H1 (cell line): ENCODE data around the gene DOK6. TPM values are rescaled to one million over a fixed set of nuclear protein-coding genes. Genes with fewer than 3 reads are reported as not detected.

Source experiments
- CTCF ChIA-PET: fragments of 300-600 bp; sonication (Branson Sonifier 250); formaldehyde crosslinking; loops from one replicate; lab custom pipeline; 2021; ENCODE audit not compliant: partially characterized antibody; lab: Charles Lee
- POLR2A ChIA-PET: fragments of 300-600 bp; sonication (Branson Sonifier 250); formaldehyde crosslinking; loops from one replicate; lab custom pipeline; 2021; ENCODE audit warnings: inconsistent platforms; ENCODE audit not compliant: partially characterized antibody; lab: Charles Lee
- DNase-seq, 2 experiments: peaks; one replicate each; pipeline versions ENCODE4 v3.0.0 to v3.0.0-alpha.2; 2010 to 2022; ENCODE audit warnings: low spot score in 2 of 2, low read depth in 1 of 2, mixed read lengths in 1 of 2
- FAIRE-seq: peaks from 2 replicates; lab custom pipeline; 2011; peaks lifted over from hg19 to GRCh38; lab: Jason Lieb, UNC
- H2AFZ ChIP-seq: 2 replicates; pipeline ENCODE4 v1.8.1; 2012; ENCODE audit warnings: low read length, inconsistent platforms
- H2AK5ac ChIP-seq: 2 replicates; pipeline ENCODE4 v1.6.1; 2013; ENCODE audit warnings: low read depth, low read length
- H2BK120ac ChIP-seq: replicated peaks from 2 replicates; pipeline ENCODE3; 2013; ENCODE audit warnings: low read depth, low read length, inconsistent platforms
- H2BK12ac ChIP-seq: 2 replicates; pipeline ENCODE4 v1.6.1; 2013; ENCODE audit warnings: low read depth, low read length
- H2BK15ac ChIP-seq: 2 replicates; pipeline ENCODE4 v1.6.1; 2013; ENCODE audit warnings: low read length
- H2BK20ac ChIP-seq: 2 replicates; pipeline ENCODE4 v1.6.1; 2013; ENCODE audit warnings: low read length
- H2BK5ac ChIP-seq: 2 replicates; pipeline ENCODE4 v1.6.1; 2013; ENCODE audit warnings: low read depth, low read length
- H3K14ac ChIP-seq: 2 replicates; pipeline ENCODE4 v1.6.1; 2013; ENCODE audit warnings: inconsistent platforms; ENCODE audit not compliant: insufficient read length
- H3K18ac ChIP-seq: 2 replicates; pipeline ENCODE4 v1.6.1; 2013; ENCODE audit warnings: low read length; ENCODE audit errors: extremely low read depth
- H3K23ac ChIP-seq: 2 replicates; pipeline ENCODE4 v1.6.1; 2013; ENCODE audit warnings: inconsistent platforms; ENCODE audit not compliant: insufficient read length
- H3K23me2 ChIP-seq: 2 replicates; pipeline ENCODE4 v1.6.1; 2013; ENCODE audit warnings: low read depth, low read length
- H3K27ac ChIP-seq: 2 replicates; pipeline ENCODE4 v1.6.1; 2011; ENCODE audit warnings: low read depth, low read length, inconsistent platforms
- H3K27me3 ChIP-seq, 4 experiments: replicated peaks in 1 of 4; 1 replicate in 1 of 4; 2 replicates in 3 of 4; pipeline versions ENCODE4 v1.6.1 to v1.8.1; 2011 to 2013; ENCODE audit warnings: low read length in 3 of 4, mild to moderate bottlenecking in 3 of 4, inconsistent platforms in 2 of 4, mixed read lengths in 2 of 4, moderate library complexity in 1 of 4; ENCODE audit not compliant: control insufficient read depth in 3 of 4, insufficient read depth in 3 of 4; ENCODE audit errors: extremely low read depth in 1 of 4
- H3K36me3 ChIP-seq, 4 experiments: 2 replicates each; pipeline versions ENCODE4 v1.6.1 to v1.8.1; 2011 to 2013; ENCODE audit warnings: mild to moderate bottlenecking in 4 of 4, low read length in 3 of 4, moderate library complexity in 2 of 4, control low read depth in 1 of 4, inconsistent platforms in 1 of 4; ENCODE audit not compliant: insufficient read depth in 4 of 4, control insufficient read depth in 2 of 4
- H3K4ac ChIP-seq: replicated peaks from 2 replicates; pipeline ENCODE3; 2013; ENCODE audit warnings: low read length, low read depth, mixed read lengths, inconsistent platforms; ENCODE audit not compliant: insufficient read length
- H3K4me1 ChIP-seq, 4 experiments: replicated peaks in 1 of 4; 1 replicate in 1 of 4; 2 replicates in 3 of 4; pipeline versions ENCODE4 v1.6.1 to v1.8.1; 2011 to 2013; ENCODE audit warnings: low read length in 3 of 4, inconsistent platforms in 2 of 4, mixed read lengths in 1 of 4; ENCODE audit not compliant: insufficient read depth in 4 of 4, control insufficient read depth in 3 of 4
- H3K4me2 ChIP-seq, 2 experiments: 2 replicates each; pipeline versions ENCODE4 v1.6.1 to v1.8.1; 2011 to 2013; ENCODE audit warnings: low read depth in 2 of 2, low read length in 2 of 2, control low read depth in 1 of 2, inconsistent platforms in 1 of 2, mild to moderate bottlenecking in 1 of 2; ENCODE audit not compliant: insufficient read depth in 1 of 2
- H3K4me3 ChIP-seq, 4 experiments: fragments of 200-600, 300-600 bp in 1 of 4; sonication (generic), shearing (Covaris generic), sonication (Bioruptor Twin) in 1 of 4; 2 replicates each; pipeline versions ENCODE4 v1.5.1 to v1.8.1; 2011 to 2016; ENCODE audit warnings: low read length in 4 of 4, low read depth in 3 of 4, control low read depth in 2 of 4, inconsistent platforms in 2 of 4, mild to moderate bottlenecking in 2 of 4, mixed read lengths in 1 of 4, moderate library complexity in 1 of 4; ENCODE audit not compliant: insufficient read depth in 2 of 4; ENCODE audit errors: extremely low read depth in 1 of 4
- H3K56ac ChIP-seq: replicated peaks from 2 replicates; pipeline ENCODE3; 2013; ENCODE audit warnings: low read depth, mild to moderate bottlenecking, mixed read lengths, low read length, inconsistent platforms; ENCODE audit not compliant: insufficient read length
- H3K79me1 ChIP-seq: 2 replicates; pipeline ENCODE4 v1.6.1; 2013; ENCODE audit warnings: low read depth, low read length, control low read depth
- H3K79me2 ChIP-seq, 2 experiments: 2 replicates each; pipeline versions ENCODE4 v1.6.1 to v1.8.1; 2012 to 2013; ENCODE audit warnings: low read length in 2 of 2, mild to moderate bottlenecking in 2 of 2, inconsistent platforms in 1 of 2; ENCODE audit not compliant: insufficient read depth in 2 of 2, control insufficient read depth in 1 of 2
- H3K9ac ChIP-seq, 4 experiments: replicated peaks in 1 of 4; 1 replicate in 1 of 4; 2 replicates in 3 of 4; pipeline versions ENCODE4 v1.6.1 to v1.8.1; 2011 to 2013; ENCODE audit warnings: low read depth in 3 of 4, low read length in 3 of 4, control low read depth in 2 of 4, mild to moderate bottlenecking in 2 of 4, moderate library complexity in 2 of 4, inconsistent platforms in 1 of 4; ENCODE audit errors: extremely low read depth in 1 of 4
- H3K9me3 ChIP-seq, 2 experiments: 2 replicates each; pipeline versions ENCODE4 v1.6.1 to v1.8.1; 2012 to 2013; ENCODE audit warnings: mild to moderate bottlenecking in 2 of 2, moderate library complexity in 2 of 2, control low read depth in 1 of 2, inconsistent platforms in 1 of 2, low read depth in 1 of 2, low read length in 1 of 2, mixed read lengths in 1 of 2; ENCODE audit not compliant: insufficient read depth in 2 of 2
- H4K20me1 ChIP-seq, 2 experiments: replicated peaks in 1 of 2; 2 replicates each; pipeline versions ENCODE3 to v1.8.1; 2011 to 2013; ENCODE audit warnings: inconsistent platforms in 2 of 2, low read length in 2 of 2, mild to moderate bottlenecking in 1 of 2; ENCODE audit not compliant: insufficient read depth in 2 of 2, control insufficient read depth in 1 of 2
- H4K5ac ChIP-seq: 2 replicates; pipeline ENCODE4 v1.6.1; 2013; ENCODE audit warnings: low read length, low read depth, mixed read lengths, inconsistent platforms; ENCODE audit not compliant: insufficient read length
- H4K8ac ChIP-seq: 2 replicates; pipeline ENCODE4 v1.8.0; 2013; ENCODE audit warnings: mild to moderate bottlenecking, moderate library complexity, low read length, inconsistent platforms; ENCODE audit not compliant: insufficient read depth; ENCODE audit errors: extremely low read depth
- H4K91ac ChIP-seq: replicated peaks from 2 replicates; pipeline ENCODE3; 2013; ENCODE audit warnings: low read length, mixed read lengths, inconsistent platforms; ENCODE audit not compliant: insufficient read length
- CTBP2 ChIP-seq: IDR thresholded peaks from 2 replicates; pipeline ENCODE4 v1.7.0; 2011; ENCODE audit warnings: borderline replicate concordance, mild to moderate bottlenecking, moderate library complexity, mixed read lengths, low read length; ENCODE audit not compliant: insufficient read depth, insufficient read length
- JUND ChIP-seq: IDR thresholded peaks from 2 replicates; pipeline ENCODE4 v1.6.1; 2011; ENCODE audit warnings: mild to moderate bottlenecking, improper control_type of control experiment, low read length
- KDM4A ChIP-seq: IDR thresholded peaks from one replicate; pipeline ENCODE4 v1.7.1; 2012; ENCODE audit warnings: low read depth, mild to moderate bottlenecking, moderate library complexity, low read length, inconsistent platforms; ENCODE audit not compliant: severe bottlenecking
- RBBP5 ChIP-seq: IDR thresholded peaks from 2 replicates; pipeline ENCODE4 v1.7.1; 2012; ENCODE audit warnings: low read depth, mild to moderate bottlenecking, inconsistent platforms, low read length, moderate library complexity, borderline replicate concordance
- SIX5 ChIP-seq: IDR thresholded peaks from 2 replicates; pipeline ENCODE4 v1.6.1; 2011; ENCODE audit warnings: mild to moderate bottlenecking, low read depth, low read length
- SP2 ChIP-seq: IDR thresholded peaks from 2 replicates; pipeline ENCODE4 v1.6.1; 2012; ENCODE audit warnings: mild to moderate bottlenecking, low read length, inconsistent platforms
- TAF7 ChIP-seq: optimal IDR thresholded peaks from 2 replicates; pipeline ENCODE3; 2011; ENCODE audit warnings: low read depth, mild to moderate bottlenecking, inconsistent platforms, low read length, moderate library complexity, borderline replicate concordance
- WGBS, 2 experiments: shearing (Covaris generic) in 1 of 2; methylation state at CpG; one replicate each; pipeline versions ENCODE4 v1.1.6 to v1.1.7; 2013 to 2015; ENCODE audit warnings: low lambda C conversion rate in 2 of 2, mixed read lengths in 2 of 2, inconsistent platforms in 1 of 2, low coverage in 1 of 2, missing lambda C conversion rate in 1 of 2; ENCODE audit not compliant: insufficient replicate concordance in 2 of 2, insufficient coverage in 1 of 2, insufficient read length in 1 of 2; ENCODE audit errors: extremely low coverage in 1 of 2, missing lambda C conversion rate in 1 of 2; 5-methylcytosine and 5-hydroxymethylcytosine counted together
- polyA plus RNA-seq, 7 experiments: library from polyadenylated mRNA; depleted of rRNA in 3 of 7; stranded (reverse) in 5 of 7; unstranded in 2 of 7; fragments of >200 nt in 5 of 7; fragments of 200-250 nt in 2 of 7; gene quantifications; 1 replicate in 5 of 7; 2 replicates in 1 of 7; 4 replicates in 1 of 7; pipeline versions ENCODE4 v1.2.1 to v1.2.3, GENCODE V29; 2011 to 2013; ENCODE audit warnings: missing spikeins in 2 of 7, mixed read lengths in 2 of 7
- total RNA-seq: library from RNA; stranded (reverse); fragmentation: NEBNext Ultra II Directional; extraction: Animal tissue kit (Norgen Biotek cat#: 25700); gene quantifications from 2 replicates; pipeline ENCODE4 v1.2.1, GENCODE V29; 2021

Gene DOK6
- total and polyA plus RNA-seq, 2 of the 8 experiments (the other 6 are each of a cell fraction or from before 2014, with no cell fraction given): 0.33 to 0.50 TPM

DNA sequence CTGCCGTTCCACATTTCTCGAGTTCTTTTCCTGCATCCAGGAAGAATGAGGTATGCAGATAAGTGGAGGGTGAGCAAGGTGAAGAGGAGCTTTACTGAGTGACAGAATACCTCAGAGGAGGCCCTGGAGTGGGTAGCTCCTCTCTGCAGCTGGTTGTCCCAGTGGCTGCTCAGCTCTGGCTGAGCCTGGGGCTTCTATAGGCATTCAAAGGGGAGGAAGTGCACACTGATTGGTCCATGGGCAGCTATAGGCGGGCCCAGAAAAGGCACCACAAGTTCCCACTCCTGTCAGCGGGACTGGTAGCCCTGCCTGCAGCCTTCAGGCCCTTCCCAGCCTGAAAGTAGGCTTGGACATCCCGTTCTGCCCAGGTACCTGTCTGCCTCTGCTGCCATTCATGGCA, 94.7 kb downstream of the DOK6 start:
- no peak overlapping the region for H2BK5ac ChIP-seq
- DNase-seq: no peak
- H2BK12ac ChIP-seq: no peak overlapping the region
- H4K5ac ChIP-seq: no peak overlapping the region
- no peak overlapping the region for H3K18ac ChIP-seq
- no peaks in the 10 kb centered on the region for H4K20me1 ChIP-seq
- FAIRE-seq: no peak
- peaks cover 10 to 17% of the 10 kb centered on the region in 2 experiments; a peak in 2 of 4 replicates for H3K9me3 ChIP-seq
- H4K8ac ChIP-seq: no peak overlapping the region
- ChIA-PET POLR2A (no interaction called here), CTCF (interaction anchor here (1.2 kb wide), 1 partner anchor 22 kb away, joined by 3 read pairs; no protein-coding TSS in a partner anchor)
- H3K79me2 ChIP-seq: no peaks in the 10 kb centered on the region
- H3K56ac ChIP-seq: no peak overlapping the region
- H2BK120ac ChIP-seq: no peak overlapping the region
- H3K79me1 ChIP-seq: no peaks in the 10 kb centered on the region
- no peak overlapping the region for H3K27ac ChIP-seq
- no peaks in the 10 kb centered on the region for H3K23me2 ChIP-seq
- H2BK20ac ChIP-seq: no peak overlapping the region
- H3K4ac ChIP-seq: no peak overlapping the region
- no peaks in the 10 kb centered on the region for H3K27me3 ChIP-seq
- H4K91ac ChIP-seq: no peak overlapping the region
- no peak overlapping the region for H3K14ac ChIP-seq
- no peak overlapping the region for H2BK15ac ChIP-seq
- no peak overlapping the region for H2AFZ ChIP-seq
- WGBS, 2 experiments: 98% methylated on average over 5 of the region's 5 CpGs; no CpG with 5 or more reads in 1 of the 2 experiments
- no peaks in the 10 kb centered on the region for H3K36me3 ChIP-seq
- TF ChIP-seq CTBP2: no peak
- no peak for TF ChIP-seq RBBP5
- no peak for TF ChIP-seq SP2
- TF ChIP-seq TAF7: no peak
- TF ChIP-seq JUND: no peak
- TF ChIP-seq KDM4A: no peak
- no peak for TF ChIP-seq SIX5
- H3K4me2 ChIP-seq: no peak overlapping the region
- no peaks in the 10 kb centered on the region for H3K4me1 ChIP-seq
- no peak overlapping the region for H3K9ac ChIP-seq
- H3K4me3 ChIP-seq: no peak overlapping the region
- H2AK5ac ChIP-seq: no peak overlapping the region
- H3K23ac ChIP-seq: no peak overlapping the region
